SK-N-SH treated with all-trans-retinoic acid at 6 μM for 48 hours (cell line): ENCODE measurements around the gene TWIST2.

ENCODE experiments used
- ATAC-seq: fragments of 200-7000 bp; cut with Tn5 transposase; 3 replicates; pipeline ENCODE4 v1.9.1; 2020; ENCODE audit warnings: mild to moderate bottlenecking, moderate library complexity
- ARNTL ChIP-seq: fragments of 450-650 bp; formaldehyde crosslinking; IDR thresholded peaks from 2 replicates; pipeline ENCODE4 v1.5.0; 2020; ENCODE audit warnings: low read depth, mild to moderate bottlenecking, moderate library complexity, borderline replicate concordance
- BACH2 ChIP-seq: fragments of 250-450 bp; sonication (Bioruptor Pico); IDR thresholded peaks from 2 replicates; pipeline ENCODE4 v1.9.0; 2021; ENCODE audit warnings: mild to moderate bottlenecking, borderline replicate concordance
- CREB5 ChIP-seq: fragments of 250-450 bp; sonication (Bioruptor Pico); IDR thresholded peaks from 2 replicates; pipeline ENCODE4 v1.5.1; 2020; ENCODE audit warnings: low read depth, mild to moderate bottlenecking, moderate library complexity
- CSDC2 ChIP-seq: fragments of 250-450 bp; sonication (Bioruptor Pico); IDR thresholded peaks from 2 replicates; pipeline ENCODE4 v1.5.0; 2020; ENCODE audit warnings: mild to moderate bottlenecking, moderate library complexity
- CSRNP3 ChIP-seq: fragments of 250-450 bp; sonication (Bioruptor Pico); IDR thresholded peaks from 2 replicates; pipeline ENCODE4 v1.5.1; 2021; ENCODE audit warnings: mild to moderate bottlenecking, moderate library complexity
- ESRRG ChIP-seq: fragments of 250-450 bp; sonication (Bioruptor Pico); IDR thresholded peaks from 2 replicates; pipeline ENCODE4 v1.6.1; 2021; ENCODE audit warnings: mild to moderate bottlenecking
- GLIS3 ChIP-seq: fragments of 250-450 bp; sonication (Bioruptor Pico); IDR thresholded peaks from 2 replicates; pipeline ENCODE4 v1.5.0; 2020; ENCODE audit warnings: mild to moderate bottlenecking, moderate library complexity
- ISL1 ChIP-seq: fragments of 250-450 bp; sonication (Bioruptor Pico); IDR thresholded peaks from 2 replicates; pipeline ENCODE4 v2.1.2; 2022; ENCODE audit warnings: mild to moderate bottlenecking, moderate library complexity
- OSR1 ChIP-seq: fragments of 250-450 bp; sonication (Bioruptor Pico); IDR thresholded peaks from 2 replicates; pipeline ENCODE4 v1.8.0; 2022; ENCODE audit warnings: moderate library complexity, mild to moderate bottlenecking, inconsistent platforms
- PPARA ChIP-seq: fragments of 250-450 bp; sonication (Bioruptor Pico); IDR thresholded peaks from 2 replicates; pipeline ENCODE4 v1.5.0; 2020; ENCODE audit warnings: mild to moderate bottlenecking, borderline replicate concordance
- RARB ChIP-seq: fragments of 250-450 bp; sonication (Bioruptor Pico); IDR thresholded peaks from 2 replicates; pipeline ENCODE4 v1.8.0; 2021; ENCODE audit warnings: mild to moderate bottlenecking, moderate library complexity
- SNAI2 ChIP-seq: fragments of 250-450 bp; sonication (Bioruptor Pico); IDR thresholded peaks from 2 replicates; pipeline ENCODE4 v1.5.0; 2020; ENCODE audit warnings: mild to moderate bottlenecking, moderate library complexity
- TCF4 ChIP-seq: fragments of 250-450 bp; sonication (Bioruptor Pico); IDR thresholded peaks from 2 replicates; pipeline ENCODE4 v1.8.0; 2021; ENCODE audit warnings: mild to moderate bottlenecking, moderate library complexity, borderline replicate concordance
- TOX ChIP-seq: fragments of 250-450 bp; sonication (Bioruptor Pico); IDR thresholded peaks from 2 replicates; pipeline ENCODE4 v1.8.0; 2021; ENCODE audit warnings: mild to moderate bottlenecking, moderate library complexity, borderline replicate concordance
- TSHZ2 ChIP-seq: fragments of 250-450 bp; sonication (Bioruptor Pico); IDR thresholded peaks from 2 replicates; pipeline ENCODE4 v1.5.0; 2020; ENCODE audit warnings: mild to moderate bottlenecking, moderate library complexity
- ZC3H10 ChIP-seq: fragments of 250-450 bp; sonication (Bioruptor Pico); IDR thresholded peaks from 2 replicates; pipeline ENCODE4 v1.5.1; 2021; ENCODE audit warnings: mild to moderate bottlenecking, moderate library complexity
- ZFP30 ChIP-seq: fragments of 450-650 bp; formaldehyde crosslinking; IDR thresholded peaks from 2 replicates; pipeline ENCODE4 v1.5.0; 2022; ENCODE audit warnings: mild to moderate bottlenecking, moderate library complexity
- ZNF565 ChIP-seq: fragments of 450-650 bp; formaldehyde crosslinking; conservative IDR thresholded peaks from 2 replicates; pipeline ENCODE4 v1.5.0; 2020; ENCODE audit warnings: low read depth, mild to moderate bottlenecking, moderate library complexity
- ZNF70 ChIP-seq: fragments of 450-650 bp; formaldehyde crosslinking; IDR thresholded peaks from 2 replicates; pipeline ENCODE4 v1.5.0; 2020; ENCODE audit warnings: mild to moderate bottlenecking, moderate library complexity
- ZNF8 ChIP-seq: fragments of 450-650 bp; formaldehyde crosslinking; IDR thresholded peaks from 2 replicates; pipeline ENCODE4 v1.5.0; 2020; ENCODE audit warnings: mild to moderate bottlenecking, moderate library complexity
- TF ChIP-seq, protein P1 (sequence below): fragments of 250-450 bp; sonication (Bioruptor Pico); IDR thresholded peaks from 2 replicates; pipeline ENCODE4 v1.8.0; 2021; ENCODE audit warnings: low read depth, mild to moderate bottlenecking, moderate library complexity, borderline replicate concordance
- TF ChIP-seq, protein P2 (sequence below): fragments of 250-450 bp; sonication (Bioruptor Pico); IDR thresholded peaks from 2 replicates; pipeline ENCODE4 v1.8.0; 2020; ENCODE audit warnings: mild to moderate bottlenecking, moderate library complexity, borderline replicate concordance

The TWIST2 gene

GRCh38 chr2:238821391-238821790 is 26.5 kb upstream of the TWIST2 start:
- peak; percentile 47; the same call in 1 of the 3 replicates for ATAC-seq
- no peak for TF ChIP-seq GLIS3 (CRISPR knock-in tag)
- no peak for TF ChIP-seq BACH2
- no peak for TF ChIP-seq ZC3H10 (CRISPR knock-in tag)
- TF ChIP-seq ARNTL (CRISPR knock-in tag) = no peak
- TF ChIP-seq RARB = no peak
- no peak for TF ChIP-seq CSRNP3
- TF ChIP-seq ZNF8 (CRISPR knock-in tag) = no peak
- TF ChIP-seq ESRRG = no peak
- TF ChIP-seq SNAI2 (CRISPR knock-in tag) = no peak
- TF ChIP-seq CSDC2 (CRISPR knock-in tag) = no peak

- TF ChIP-seq, protein P1, sequence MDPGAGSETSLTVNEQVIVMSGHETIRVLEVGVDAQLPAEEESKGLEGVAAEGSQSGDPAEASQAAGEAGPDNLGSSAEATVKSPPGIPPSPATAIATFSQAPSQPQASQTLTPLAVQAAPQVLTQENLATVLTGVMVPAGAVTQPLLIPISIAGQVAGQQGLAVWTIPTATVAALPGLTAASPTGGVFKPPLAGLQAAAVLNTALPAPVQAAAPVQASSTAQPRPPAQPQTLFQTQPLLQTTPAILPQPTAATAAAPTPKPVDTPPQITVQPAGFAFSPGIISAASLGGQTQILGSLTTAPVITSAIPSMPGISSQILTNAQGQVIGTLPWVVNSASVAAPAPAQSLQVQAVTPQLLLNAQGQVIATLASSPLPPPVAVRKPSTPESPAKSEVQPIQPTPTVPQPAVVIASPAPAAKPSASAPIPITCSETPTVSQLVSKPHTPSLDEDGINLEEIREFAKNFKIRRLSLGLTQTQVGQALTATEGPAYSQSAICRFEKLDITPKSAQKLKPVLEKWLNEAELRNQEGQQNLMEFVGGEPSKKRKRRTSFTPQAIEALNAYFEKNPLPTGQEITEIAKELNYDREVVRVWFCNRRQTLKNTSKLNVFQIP = no peak
- TF ChIP-seq ARNTL (CRISPR knock-in tag) = no peak
- no peak for TF ChIP-seq OSR1 (CRISPR knock-in tag)
- TF ChIP-seq, protein P2, sequence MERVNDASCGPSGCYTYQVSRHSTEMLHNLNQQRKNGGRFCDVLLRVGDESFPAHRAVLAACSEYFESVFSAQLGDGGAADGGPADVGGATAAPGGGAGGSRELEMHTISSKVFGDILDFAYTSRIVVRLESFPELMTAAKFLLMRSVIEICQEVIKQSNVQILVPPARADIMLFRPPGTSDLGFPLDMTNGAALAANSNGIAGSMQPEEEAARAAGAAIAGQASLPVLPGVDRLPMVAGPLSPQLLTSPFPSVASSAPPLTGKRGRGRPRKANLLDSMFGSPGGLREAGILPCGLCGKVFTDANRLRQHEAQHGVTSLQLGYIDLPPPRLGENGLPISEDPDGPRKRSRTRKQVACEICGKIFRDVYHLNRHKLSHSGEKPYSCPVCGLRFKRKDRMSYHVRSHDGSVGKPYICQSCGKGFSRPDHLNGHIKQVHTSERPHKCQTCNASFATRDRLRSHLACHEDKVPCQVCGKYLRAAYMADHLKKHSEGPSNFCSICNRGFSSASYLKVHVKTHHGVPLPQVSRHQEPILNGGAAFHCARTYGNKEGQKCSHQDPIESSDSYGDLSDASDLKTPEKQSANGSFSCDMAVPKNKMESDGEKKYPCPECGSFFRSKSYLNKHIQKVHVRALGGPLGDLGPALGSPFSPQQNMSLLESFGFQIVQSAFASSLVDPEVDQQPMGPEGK (CRISPR knock-in tag) = no peak
- TF ChIP-seq ZNF8 (CRISPR knock-in tag) = no peak
- TF ChIP-seq PPARA (CRISPR knock-in tag) = no peak
- no peak for TF ChIP-seq ZNF565 (CRISPR knock-in tag)
- TF ChIP-seq RARB = no peak
- TF ChIP-seq CSDC2 (CRISPR knock-in tag) = no peak
- no peak for TF ChIP-seq ZC3H10 (CRISPR knock-in tag)
- TF ChIP-seq CREB5 (CRISPR knock-in tag) = no peak
- TF ChIP-seq TOX = no peak
- no peak for TF ChIP-seq ZNF70 (CRISPR knock-in tag)
- TF ChIP-seq TSHZ2 (CRISPR knock-in tag) = no peak
- no peak for TF ChIP-seq GLIS3 (CRISPR knock-in tag)
- ATAC-seq = no peak
Measured at GRCh38 chr2:238821944-238822670, 25.8 kb upstream of the TWIST2 start.

DNA sequence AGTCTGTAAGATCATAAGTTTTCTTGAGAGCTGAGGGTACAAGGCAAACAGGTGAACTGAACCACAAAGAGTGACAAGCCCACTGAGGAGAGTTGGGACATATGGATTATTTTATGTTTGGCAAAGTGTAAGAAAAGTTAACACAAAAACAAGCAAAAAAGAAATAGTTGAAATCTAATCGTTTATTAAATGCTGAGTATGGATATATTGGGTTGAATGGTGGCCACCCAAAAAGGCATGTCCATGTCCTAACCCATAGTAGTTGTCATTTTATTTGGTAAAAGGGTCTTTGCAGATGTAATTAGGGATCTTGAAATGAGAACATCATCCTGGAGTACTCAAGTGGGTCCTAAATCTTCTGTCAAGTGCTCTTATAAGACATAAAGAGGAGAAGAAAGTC is 24.9 kb upstream of the TWIST2 start:
- no peak for ATAC-seq
- TF ChIP-seq, protein P2 (CRISPR knock-in tag) = no peak
- no peak for TF ChIP-seq ZFP30
- no peak for TF ChIP-seq TCF4 (CRISPR knock-in tag)
- TF ChIP-seq PPARA (CRISPR knock-in tag) = no peak
- no peak for TF ChIP-seq BACH2
- TF ChIP-seq ARNTL (CRISPR knock-in tag) = no peak
- TF ChIP-seq RARB = no peak
- TF ChIP-seq ISL1 = no peak
- TF ChIP-seq ZC3H10 (CRISPR knock-in tag) = no peak
- no peak for TF ChIP-seq CSRNP3
- TF ChIP-seq SNAI2 (CRISPR knock-in tag) = no peak
- TF ChIP-seq ESRRG = no peak
- no peak for TF ChIP-seq GLIS3 (CRISPR knock-in tag)
- TF ChIP-seq ZNF565 (CRISPR knock-in tag) = no peak
